ENCODE results near the gene HUS1B.

The HUS1B gene

DNA sequence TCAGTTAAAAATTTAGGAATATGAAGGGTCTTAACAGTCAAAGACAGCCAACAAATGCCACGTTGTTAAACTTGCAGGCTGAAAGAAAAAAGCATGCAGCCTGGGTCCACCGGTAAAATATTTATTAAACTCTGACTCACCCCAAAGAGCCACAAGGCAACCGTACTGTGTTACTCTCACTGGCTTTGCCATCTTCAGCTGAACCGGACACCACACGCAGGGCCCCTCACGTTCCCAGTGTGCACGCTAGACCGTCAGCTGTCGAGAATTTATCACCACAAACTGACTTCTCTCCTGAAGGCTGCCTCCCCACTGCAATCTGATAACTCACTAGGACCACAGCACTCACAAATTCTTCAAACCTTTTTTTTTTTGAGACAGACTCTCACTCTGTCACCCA lies 30.7 kb downstream of the HUS1B start:
- TF ChIP-seq, protein P1, sequence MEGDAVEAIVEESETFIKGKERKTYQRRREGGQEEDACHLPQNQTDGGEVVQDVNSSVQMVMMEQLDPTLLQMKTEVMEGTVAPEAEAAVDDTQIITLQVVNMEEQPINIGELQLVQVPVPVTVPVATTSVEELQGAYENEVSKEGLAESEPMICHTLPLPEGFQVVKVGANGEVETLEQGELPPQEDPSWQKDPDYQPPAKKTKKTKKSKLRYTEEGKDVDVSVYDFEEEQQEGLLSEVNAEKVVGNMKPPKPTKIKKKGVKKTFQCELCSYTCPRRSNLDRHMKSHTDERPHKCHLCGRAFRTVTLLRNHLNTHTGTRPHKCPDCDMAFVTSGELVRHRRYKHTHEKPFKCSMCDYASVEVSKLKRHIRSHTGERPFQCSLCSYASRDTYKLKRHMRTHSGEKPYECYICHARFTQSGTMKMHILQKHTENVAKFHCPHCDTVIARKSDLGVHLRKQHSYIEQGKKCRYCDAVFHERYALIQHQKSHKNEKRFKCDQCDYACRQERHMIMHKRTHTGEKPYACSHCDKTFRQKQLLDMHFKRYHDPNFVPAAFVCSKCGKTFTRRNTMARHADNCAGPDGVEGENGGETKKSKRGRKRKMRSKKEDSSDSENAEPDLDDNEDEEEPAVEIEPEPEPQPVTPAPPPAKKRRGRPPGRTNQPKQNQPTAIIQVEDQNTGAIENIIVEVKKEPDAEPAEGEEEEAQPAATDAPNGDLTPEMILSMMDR (IDR thresholded peaks at IDR 0.05; ENCODE audit: borderline replicate concordance, insufficient read depth, low read depth, low read length): no peak
- no peak overlapping the region for H3K4me3 ChIP-seq (ENCODE audit: low read depth, low read length)

DNA sequence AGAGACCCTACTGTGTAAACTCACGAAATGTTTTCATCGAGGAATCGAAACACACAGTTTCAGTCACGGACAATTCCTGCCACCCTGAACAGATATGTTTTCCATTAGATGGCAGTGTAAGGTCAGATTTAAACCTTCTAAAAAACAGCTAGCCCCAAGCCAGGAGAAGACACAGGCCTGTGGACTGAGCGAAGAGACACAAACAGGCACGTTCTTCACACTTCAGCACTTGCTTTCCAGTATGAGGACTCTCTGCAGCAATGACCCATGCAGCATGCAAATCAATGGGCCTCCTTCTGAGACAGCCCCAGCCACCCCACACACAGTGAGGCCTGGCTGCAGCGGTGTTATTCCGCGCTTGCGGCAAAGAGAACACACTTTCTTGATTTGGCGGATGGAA lies 31.9 kb downstream of the HUS1B start:
- H3K4me3 ChIP-seq (ENCODE audit: low read depth, low read length): no peak overlapping the region
- TF ChIP-seq, protein P1 (IDR thresholded peaks at IDR 0.05; ENCODE audit: borderline replicate concordance, insufficient read depth, low read depth, low read length): no peak

DNA sequence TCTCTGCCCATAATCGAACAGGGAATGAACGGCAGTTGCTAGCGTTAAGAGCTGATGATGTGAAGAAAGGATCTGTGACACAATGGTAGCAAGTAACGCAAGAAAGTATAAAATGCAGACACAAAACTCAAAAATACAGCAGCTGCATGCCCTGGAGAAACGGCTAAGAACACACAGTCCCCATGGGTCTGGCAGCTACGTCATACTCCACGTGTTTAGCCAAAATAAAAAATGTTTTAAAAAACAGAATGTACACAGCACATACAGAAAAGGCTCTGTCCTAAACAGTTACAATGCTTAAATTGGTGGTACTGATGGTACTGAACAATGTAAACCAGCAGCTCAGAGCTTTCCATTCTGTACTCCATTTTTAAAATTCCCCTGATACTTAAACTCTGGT lies 34.4 kb downstream of the HUS1B start:
- TF ChIP-seq, protein P1 (IDR thresholded peaks at IDR 0.05; ENCODE audit: borderline replicate concordance, insufficient read depth, low read depth, low read length): no peak
- H3K4me3 ChIP-seq (ENCODE audit: low read depth, low read length): no peak overlapping the region

DNA sequence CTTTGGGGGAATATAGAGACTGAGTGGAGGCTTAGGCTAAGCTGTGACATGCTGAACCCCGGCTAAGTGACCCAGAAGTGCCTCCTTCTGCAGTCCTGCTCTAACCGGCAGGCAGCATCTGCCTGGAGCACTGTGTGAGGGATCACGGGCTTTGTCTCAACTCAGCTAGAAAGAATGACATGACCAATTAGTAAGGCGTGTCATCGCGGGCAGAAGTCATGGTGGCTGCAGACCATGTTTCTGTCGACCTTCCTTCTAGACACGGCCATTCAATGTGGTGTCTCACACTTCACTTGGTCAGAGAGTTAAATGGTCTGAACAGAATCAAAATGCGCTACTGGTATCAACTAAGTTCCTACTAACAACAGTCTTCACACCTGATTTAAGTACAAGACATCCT lies 35.0 kb downstream of the HUS1B start:
- no peak overlapping the region for H3K4me3 ChIP-seq (ENCODE audit: low read depth, low read length)
- TF ChIP-seq, protein P1 (IDR thresholded peaks at IDR 0.05; ENCODE audit: borderline replicate concordance, insufficient read depth, low read depth, low read length): no peak

DNA sequence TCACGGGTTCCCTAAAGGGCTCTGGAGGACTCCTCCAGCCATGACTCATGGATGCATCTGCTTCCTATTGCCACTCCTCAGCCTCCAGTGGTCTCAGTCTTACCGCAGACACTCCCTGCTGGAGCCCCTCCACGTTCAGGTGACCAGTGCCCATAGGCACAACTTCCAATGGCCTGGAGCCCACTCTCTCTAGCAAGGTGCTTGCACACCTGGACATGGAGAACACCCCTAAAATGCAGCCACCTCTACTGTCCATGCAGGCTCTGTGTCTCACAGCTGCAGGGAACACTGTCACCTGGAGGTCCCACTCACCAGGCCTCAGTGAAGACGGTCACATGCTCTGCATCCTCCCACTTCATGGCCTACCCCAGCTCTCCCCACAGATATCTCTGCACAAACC lies 36.0 kb downstream of the HUS1B start:
- H3K4me3 ChIP-seq (ENCODE audit: low read depth, low read length): no peak overlapping the region

DNA sequence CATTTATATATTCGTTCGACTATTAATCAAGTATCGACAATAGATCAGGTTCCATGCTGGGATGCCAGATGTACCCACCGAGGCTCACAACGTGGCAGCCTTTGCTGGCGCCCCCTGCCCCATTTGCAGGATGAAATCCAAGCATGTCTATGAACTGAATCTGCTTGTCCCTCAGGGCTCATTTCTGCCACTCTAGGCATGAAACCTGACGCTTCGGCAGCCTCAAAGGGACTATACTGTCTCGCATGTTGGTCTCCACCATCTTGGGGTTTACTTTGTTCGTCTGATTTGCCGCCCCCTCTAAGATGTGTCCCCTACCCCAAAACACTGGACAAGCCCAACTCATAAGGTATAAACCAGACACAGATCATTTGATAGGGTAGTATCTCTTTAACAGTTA lies 36.7 kb downstream of the HUS1B start:
- H3K4me3 ChIP-seq (ENCODE audit: low read depth, low read length): no peak overlapping the region
- TF ChIP-seq, protein P1 (IDR thresholded peaks at IDR 0.05; ENCODE audit: borderline replicate concordance, insufficient read depth, low read depth, low read length): no peak

More for the DNA sequence above, 36.0 kb downstream of the HUS1B start:
- TF ChIP-seq, protein P1 (IDR thresholded peaks at IDR 0.05; ENCODE audit: borderline replicate concordance, insufficient read depth, low read depth, low read length): no peak

DNA sequence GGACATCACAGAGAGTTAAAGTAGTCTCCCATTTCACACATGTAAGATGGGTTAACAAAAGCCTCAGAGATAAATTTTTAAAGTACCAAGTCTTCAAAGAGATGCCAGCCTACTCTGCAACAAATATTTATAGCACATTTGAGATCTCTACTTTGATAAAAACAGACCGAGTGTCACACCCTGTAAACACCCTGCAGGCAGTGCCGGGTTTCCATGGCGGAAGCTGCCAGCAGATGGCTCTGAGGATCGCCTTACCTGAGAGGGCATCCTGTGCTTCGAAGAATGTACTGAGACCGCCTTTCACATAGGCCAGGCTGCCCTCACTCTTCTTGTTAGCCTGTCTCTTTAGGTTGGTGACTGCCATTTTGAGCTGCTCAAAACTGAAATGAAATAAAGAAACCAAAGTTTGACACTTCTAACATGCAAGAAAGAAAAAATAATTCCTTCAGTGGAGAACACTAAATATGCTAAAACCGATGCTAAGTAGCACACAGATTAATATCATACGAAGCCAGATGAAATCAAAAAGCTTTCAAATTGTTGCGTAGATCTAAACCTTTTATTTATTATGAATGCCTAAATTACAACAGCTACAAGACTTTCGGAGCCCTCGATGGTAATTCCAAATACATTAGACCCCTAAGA lies 39.3 kb downstream of the HUS1B start:
- TF ChIP-seq, protein P1 (IDR thresholded peaks at IDR 0.05; ENCODE audit: borderline replicate concordance, insufficient read depth, low read depth, low read length): 0 out of 2 replicates have a peak, but pooled peaks have one; percentile 1
- H3K4me3 ChIP-seq (ENCODE audit: low read depth, low read length): no peak overlapping the region

All from GM12875 (cell line).